ENCODE data around the gene ZNF655.
A peak's percentile ranks its signal among the peaks of the same experiment; 100 is the strongest.
"Not testable (repeated sequence)": the region's sequence is repeated elsewhere in the genome, so short reads cannot be mapped to it uniquely, and the experiment has no call there.

ZNF655 gene

GRCh38 chr7:99558306-99559174 is at the start of gene ZNF655:
Gene ZNF655 (plus strand): TSS chr7:99558642. CDS start chr7:99560560, 1,918 bp downstream.
- DNase-seq: peak; percentile 72

GRCh38 chr7:99514050-99514449 is 44.4 kb upstream of the ZNF655 start:
- no peak for DNase-seq

DNA sequence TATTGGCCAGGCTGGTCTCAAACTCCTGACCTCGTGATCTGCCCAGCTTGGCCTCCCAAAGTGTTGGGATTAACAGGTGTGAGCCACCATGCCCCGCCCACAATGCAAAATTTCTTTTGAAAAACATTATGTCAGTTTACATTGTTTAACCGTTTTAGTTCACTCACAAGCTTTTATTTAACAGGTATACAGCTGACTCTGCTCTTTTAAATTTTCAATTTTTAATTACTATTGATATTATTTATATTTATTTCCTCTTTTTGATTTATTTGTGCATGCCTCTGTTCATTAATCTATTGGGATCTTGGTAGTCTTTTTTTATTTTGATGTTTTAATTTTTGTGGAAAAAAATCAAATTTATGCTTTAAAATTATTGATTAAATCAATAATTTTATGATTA is 37.0 kb upstream of the ZNF655 start:
- DNase-seq: no peak

- no peak for DNase-seq
Observed at GRCh38 chr7:99525713-99526440, 32.6 kb upstream of the ZNF655 start.

DNA sequence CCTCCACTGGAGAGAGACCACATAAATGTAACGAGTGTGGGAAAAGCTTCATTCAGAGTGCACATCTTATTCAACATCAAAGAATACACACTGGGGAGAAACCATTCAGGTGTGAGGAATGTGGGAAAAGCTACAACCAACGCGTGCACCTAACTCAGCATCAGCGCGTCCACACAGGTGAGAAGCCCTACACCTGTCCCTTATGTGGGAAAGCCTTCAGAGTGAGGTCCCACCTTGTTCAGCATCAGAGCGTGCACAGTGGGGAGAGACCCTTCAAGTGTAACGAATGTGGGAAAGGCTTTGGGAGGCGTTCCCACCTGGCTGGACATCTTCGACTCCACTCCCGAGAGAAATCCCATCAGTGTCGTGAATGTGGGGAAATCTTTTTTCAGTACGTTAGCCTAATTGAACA is 27.1 kb upstream of the ZNF655 start:
- DNase-seq: no peak

GRCh38 chr7:99535667-99536066 is 22.8 kb upstream of the ZNF655 start:
- no peak for DNase-seq

DNA sequence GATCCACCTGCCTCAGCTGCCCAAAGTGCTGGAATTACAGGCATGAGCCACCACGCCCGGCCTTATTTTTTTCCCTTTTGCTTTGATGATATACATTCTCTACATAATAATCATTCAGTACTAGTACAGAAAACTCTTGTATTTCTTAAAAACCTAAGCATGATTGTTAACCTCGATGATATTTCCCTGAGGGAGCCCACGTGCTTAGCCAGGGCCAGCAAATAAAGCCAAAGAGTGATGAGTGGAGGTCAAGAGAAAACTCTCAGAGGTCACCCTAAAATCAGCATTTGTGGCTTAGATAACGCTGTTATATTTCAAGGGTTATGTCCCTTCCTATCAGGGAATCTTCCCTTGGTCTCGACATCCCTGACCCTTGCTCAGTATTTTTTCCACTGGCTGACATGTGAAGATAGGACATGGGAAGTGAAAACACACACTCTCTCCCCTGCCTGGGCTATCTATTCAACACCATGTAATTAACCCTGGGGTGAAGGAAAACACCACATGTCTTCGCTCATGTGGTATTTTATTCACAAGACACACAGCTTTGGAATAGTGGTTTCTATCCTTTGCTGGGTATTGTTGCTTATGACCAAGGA is 19.1 kb upstream of the ZNF655 start:
- no peak for DNase-seq

GRCh38 chr7:99540542-99540941 is 17.9 kb upstream of the ZNF655 start:
- DNase-seq: no peak

DNA sequence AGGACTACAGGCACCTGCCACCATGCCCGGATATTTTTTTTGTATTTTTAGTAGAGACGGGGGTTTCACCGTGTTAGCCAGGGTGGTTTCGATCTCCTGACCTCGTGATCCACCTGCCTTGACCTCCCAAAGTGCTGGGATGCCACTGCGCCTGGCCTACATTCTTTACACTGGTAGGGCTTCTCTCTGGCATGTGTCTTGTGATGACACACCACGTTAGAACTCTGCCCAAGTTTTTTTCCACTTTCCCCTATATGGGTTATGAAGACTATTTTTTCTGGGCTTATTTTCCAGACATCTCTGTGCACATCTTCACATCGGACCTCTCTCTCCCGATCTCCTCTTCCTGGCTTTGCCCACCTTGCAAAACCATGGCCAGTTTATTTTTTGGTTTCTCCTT is 17.2 kb upstream of the ZNF655 start:
- no peak for DNase-seq

- no peak for DNase-seq
Observed at GRCh38 chr7:99543081-99543671, 15.3 kb upstream of the ZNF655 start.

GRCh38 chr7:99543916-99544315 is 14.5 kb upstream of the ZNF655 start:
- DNase-seq: no peak

- not testable (repeated sequence) for DNase-seq
Observed at GRCh38 chr7:99545308-99545707, 13.1 kb upstream of the ZNF655 start.

DNA sequence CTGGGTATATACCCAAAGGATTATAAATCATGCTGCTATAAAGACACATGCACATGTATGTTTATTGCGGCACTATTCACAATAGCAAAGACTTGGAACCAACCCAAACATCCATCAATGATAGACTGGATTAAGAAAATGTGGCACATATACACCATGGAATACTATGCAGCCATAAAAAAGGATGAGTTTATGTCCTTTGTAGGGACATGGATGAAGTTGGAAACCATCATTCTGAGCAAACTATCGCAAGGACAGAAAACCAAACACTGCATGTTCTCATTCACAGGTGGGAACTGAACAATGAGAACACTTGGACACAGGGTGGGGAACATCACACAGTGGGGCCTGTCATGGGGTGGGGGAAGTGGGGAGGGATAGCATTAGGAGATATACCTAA is 8.9 kb upstream of the ZNF655 start:
- not testable (repeated sequence) for DNase-seq

DNA sequence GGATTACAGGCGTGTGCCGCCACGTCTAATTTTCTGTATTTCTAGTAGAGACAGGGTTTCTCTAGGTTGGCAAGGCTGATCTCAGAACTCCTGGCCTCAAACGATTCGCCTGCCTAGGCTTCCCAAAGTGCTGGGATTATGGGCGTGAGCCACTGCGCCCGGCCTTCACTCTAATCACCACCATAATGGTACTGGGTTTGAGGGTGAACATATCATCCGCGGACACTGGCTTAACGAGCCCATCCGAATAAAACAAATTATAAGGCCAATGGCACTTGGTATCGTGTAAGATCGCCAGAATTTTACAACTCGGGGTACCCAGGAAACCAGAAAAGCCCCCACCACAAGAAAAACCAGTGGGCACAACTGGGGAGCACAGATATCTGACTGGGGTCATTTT is 7.1 kb upstream of the ZNF655 start:
- DNase-seq: no peak

DNA sequence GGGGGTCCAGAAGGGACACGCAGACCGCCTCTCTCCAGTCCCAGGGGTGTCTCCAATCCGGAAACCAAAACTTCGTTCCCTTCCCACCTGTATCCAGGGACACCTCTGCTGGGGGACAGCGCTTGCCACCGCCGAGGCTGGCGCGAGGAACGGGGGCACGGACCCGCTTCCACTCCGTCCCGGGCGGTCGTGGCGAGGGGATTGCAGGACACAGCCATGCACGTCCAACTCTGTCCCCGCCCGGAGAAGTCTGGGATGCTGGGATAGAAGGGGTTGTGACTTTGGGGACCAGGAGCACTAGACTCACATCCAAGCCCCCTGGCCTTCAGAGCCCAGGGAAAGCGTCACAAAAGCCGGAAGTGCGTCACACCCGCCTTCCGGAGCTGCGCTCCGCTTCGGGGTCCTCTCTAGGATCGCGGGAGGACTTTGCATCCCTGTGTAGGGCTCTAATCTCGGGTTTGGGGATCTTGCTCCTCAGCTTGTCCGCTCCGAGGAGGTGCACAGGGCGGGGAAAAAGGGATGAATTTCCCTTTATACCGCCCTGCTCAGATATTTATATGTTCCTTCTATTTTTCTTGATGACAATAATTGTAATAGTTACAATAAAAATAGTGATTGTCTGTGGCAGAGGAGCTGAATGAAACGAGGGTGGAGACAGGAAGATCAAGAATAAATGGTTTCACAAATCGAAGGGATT is 6.5 kb upstream of the ZNF655 start, which contains the start of gene FAM200A:
TSS of gene FAM200A (minus strand) at position 348 of the 697 bp plus-strand sequence. CDS start 3,707 bp downstream, outside the sequence.
- peak; percentile 87 for DNase-seq

- DNase-seq: no peak
Observed at GRCh38 chr7:99553039-99553438, 5.4 kb upstream of the ZNF655 start.

DNA sequence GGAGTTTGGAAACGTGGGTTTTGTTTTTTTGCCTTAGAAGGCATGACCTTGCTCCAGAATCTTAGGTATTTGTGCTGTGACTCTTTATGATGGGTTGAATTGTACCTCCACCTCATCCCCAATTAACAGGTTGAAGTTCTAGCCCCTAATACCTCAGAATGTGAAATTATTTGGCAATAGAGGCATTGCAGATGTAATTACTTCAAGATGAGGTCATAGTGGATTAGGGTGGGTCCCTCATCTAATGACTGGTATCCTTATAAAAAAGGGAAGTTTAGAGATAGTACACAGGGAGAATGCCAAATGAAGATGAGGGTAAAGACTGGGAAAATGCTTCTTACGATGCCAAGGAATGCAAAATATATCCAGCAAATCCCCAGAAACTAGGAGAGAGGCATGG is 3.5 kb upstream of the ZNF655 start:
- DNase-seq: no peak

DNA sequence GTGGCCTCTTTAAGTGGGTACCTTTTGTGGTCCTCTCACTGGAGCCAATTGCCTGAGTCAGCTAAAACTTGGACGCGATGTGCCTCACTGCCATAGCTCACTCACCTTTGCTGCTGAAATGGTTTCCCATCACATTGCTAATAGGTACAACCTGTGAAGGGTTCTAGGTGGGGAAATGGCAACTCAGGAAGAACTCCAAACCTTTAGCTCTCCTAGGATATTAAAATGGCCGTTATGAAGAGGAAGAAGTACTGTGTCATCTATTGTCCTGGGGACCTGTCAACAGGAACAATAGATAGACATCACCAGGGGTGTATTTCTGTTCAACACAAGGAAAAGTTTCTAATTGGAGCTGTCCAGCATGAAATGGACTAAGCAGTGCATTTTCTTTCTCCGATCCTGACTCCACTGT is 1.2 kb upstream of the ZNF655 start:
- DNase-seq: no peak

DNA sequence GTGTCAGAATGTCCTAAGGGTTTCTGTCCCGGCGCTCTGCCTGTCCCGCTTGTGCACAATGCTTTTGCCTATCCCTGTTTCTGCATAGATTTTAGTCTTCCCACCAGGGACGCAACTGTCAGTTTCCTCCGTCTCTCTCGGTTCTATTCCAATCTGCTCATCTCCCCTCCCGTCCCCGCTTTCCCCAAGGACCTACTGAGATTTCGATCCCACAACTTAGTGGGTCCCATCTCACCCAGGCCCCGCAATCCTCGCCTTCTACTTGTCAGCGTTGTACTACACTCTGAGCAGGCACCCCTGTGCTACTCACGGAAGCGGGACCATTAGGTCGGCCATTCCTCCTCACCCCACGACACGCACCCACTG is 519 bp upstream of the ZNF655 start:
- DNase-seq: no peak

DNA sequence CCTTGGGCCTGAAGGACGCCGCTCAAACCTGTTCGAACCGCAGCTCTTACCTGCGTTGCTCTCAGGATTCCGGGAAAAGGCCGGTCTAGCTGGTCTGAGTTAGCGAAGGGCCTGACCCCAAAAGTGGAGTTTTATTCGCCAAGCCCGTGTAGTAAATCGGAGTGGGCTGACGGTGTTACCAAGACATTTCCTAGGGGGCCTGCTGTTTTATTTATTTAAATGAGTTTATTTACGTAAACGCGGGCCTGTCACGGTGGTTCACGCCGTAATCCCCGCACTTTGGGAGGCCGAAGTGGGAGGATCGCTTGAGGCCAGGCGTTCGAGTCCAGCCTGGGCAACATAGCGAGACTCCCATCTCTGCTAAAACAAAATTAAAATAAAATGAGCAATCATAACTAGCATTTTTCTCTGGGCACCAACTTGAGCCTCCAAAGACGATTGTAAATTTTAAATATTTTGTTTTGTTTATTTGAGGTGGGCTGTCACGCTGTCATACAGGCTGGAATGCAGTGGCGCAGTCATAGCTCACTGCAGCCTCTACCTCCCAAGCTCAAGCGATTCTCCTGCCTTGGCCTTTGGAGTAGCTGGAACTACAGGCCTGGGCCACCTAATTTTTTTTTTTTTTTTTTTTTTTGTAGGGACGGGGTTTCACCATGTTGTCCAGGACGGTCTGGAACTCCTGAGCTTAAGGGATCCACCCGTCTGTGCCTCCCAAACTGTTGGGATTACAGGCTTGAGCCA is 903 bp downstream of the ZNF655 start:
- DNase-seq: no peak

DNA sequence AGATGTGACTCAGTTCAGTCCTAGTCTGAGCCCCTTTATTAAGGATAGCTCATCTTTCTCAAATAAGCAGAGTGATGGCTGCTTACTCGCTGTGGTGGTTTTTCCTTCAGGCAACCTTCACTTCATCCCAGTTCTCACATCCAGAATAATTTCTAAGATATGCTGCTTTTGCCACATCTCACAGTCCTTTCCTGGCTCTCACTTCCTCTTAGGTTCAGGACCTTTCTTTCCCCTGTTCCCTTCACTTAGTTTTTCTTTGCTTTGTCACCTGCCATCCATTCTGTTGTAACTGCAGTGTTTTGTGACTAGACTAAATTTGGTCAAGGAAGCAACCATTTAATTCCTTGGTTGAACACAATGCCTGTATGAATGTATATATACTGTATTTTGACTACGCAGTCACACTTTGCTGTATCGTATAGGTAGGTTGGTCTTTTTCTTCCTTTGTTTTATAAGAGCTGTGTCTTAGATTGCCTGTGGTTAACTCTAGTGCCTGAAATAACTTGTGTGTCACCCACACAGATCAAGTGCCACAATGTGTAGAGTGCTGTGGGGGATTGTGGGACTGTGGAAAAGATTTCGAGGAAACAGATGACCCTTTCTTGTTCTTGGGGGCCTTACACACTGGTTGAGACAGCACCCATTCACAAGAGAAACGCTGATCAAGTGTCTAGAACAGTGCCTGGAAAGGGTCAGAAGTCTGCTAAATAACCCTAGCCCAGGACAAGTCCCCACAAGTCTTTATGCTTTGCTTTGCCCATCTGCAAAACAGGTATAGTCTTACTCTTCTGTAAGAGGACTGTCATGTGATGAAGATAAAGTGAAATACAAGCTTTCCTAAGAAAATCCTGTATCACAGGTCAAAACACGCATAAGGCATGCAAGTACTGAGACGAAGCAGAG is 2.6 kb downstream of the ZNF655 start:
- DNase-seq: no peak

All from DMS 273 treated with DMSO at 0.1 percent for 48 hours (cell line).